Liver (tissue), 3 donors: ENCODE results near the gene ROPN1.
"Not testable (repeated sequence)": the region's sequence is repeated elsewhere in the genome, so short reads cannot be mapped to it uniquely, and the experiment has no call there.

Experiments used
- EGR1 ChIP-seq, 2 donors: IDR thresholded peaks; 2 replicates each; pipeline ENCODE4 v1.6.1; 2016 to 2018; ENCODE audit warnings: antibody characterized with exemption in 2 of 2, low read depth in 2 of 2
- FOXA2 ChIP-seq: IDR thresholded peaks from 2 replicates; pipeline ENCODE4 v1.6.1; 2016; ENCODE audit warnings: antibody characterized with exemption
- GABPA ChIP-seq, 2 donors: IDR thresholded peaks in 1 of 2; conservative IDR thresholded peaks in 1 of 2; 2 replicates each; pipeline ENCODE4 v1.6.1; 2016; ENCODE audit warnings: antibody characterized with exemption in 2 of 2, mild to moderate bottlenecking in 1 of 2, moderate library complexity in 1 of 2
- JUND ChIP-seq, 2 donors: IDR thresholded peaks; 2 replicates each; pipeline ENCODE4 v1.6.1; 2016; ENCODE audit warnings: antibody characterized with exemption in 2 of 2
- RAD21 ChIP-seq, 2 donors: IDR thresholded peaks; 2 replicates each; pipeline ENCODE4 v1.6.1; 2016; ENCODE audit warnings: antibody characterized with exemption in 2 of 2, mild to moderate bottlenecking in 2 of 2
- RXRA ChIP-seq, 2 donors: IDR thresholded peaks; 2 replicates each; pipeline ENCODE4 v1.6.1; 2017 to 2018; ENCODE audit warnings: antibody characterized with exemption in 2 of 2, mild to moderate bottlenecking in 1 of 2
- SP1 ChIP-seq: IDR thresholded peaks from 2 replicates; pipeline ENCODE4 v1.6.1; 2018; ENCODE audit warnings: antibody characterized with exemption, mild to moderate bottlenecking
- TAF1 ChIP-seq: conservative IDR thresholded peaks from 2 replicates; pipeline ENCODE4 v1.6.1; 2016; ENCODE audit warnings: antibody characterized with exemption, mild to moderate bottlenecking
- YY1 ChIP-seq: IDR thresholded peaks from 2 replicates; pipeline ENCODE4 v1.6.1; 2016; ENCODE audit warnings: antibody characterized with exemption, mild to moderate bottlenecking
- TF ChIP-seq, protein P1 (sequence below): IDR thresholded peaks from 2 replicates; pipeline ENCODE4 v1.6.1; 2016; ENCODE audit warnings: antibody characterized with exemption
- TF ChIP-seq, protein P2 (sequence below): fragments of 150-350 bp; IDR thresholded peaks from 2 replicates; pipeline ENCODE4 v1.5.1; 2017; ENCODE audit warnings: improper control_type of control experiment, low read depth, low read length; ENCODE audit not compliant: missing input control
- TF ChIP-seq, protein P3 (sequence below): IDR thresholded peaks from 2 replicates; pipeline ENCODE4 v1.6.1; 2016; ENCODE audit warnings: antibody characterized with exemption, mild to moderate bottlenecking
- TF ChIP-seq, protein P4 (sequence below): IDR thresholded peaks from 2 replicates; pipeline ENCODE4 v1.6.1; 2016; ENCODE audit warnings: antibody characterized with exemption
- donor health status: healthy.
- donor health status: healthy.

DNA sequence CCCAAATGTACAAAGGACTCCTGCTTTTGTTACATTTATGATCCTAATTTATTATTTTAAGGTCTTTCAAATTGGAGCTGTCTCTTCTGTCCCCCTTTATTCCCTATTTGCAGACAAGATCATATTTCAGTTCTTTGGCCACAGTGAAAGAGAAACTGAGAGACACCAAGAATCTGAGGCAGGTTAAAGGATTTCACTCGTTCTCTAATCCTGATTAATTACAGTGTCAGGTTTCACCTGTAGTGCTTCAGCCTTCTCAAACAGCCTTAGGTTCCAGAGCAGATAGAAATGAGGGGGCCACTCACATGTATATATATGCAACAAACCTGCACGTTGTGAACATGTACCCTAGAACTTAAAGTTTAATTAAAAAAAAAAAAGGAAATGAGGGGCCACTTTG, 24.7 kb downstream of the ROPN1 start:
- TF ChIP-seq, protein P1, sequence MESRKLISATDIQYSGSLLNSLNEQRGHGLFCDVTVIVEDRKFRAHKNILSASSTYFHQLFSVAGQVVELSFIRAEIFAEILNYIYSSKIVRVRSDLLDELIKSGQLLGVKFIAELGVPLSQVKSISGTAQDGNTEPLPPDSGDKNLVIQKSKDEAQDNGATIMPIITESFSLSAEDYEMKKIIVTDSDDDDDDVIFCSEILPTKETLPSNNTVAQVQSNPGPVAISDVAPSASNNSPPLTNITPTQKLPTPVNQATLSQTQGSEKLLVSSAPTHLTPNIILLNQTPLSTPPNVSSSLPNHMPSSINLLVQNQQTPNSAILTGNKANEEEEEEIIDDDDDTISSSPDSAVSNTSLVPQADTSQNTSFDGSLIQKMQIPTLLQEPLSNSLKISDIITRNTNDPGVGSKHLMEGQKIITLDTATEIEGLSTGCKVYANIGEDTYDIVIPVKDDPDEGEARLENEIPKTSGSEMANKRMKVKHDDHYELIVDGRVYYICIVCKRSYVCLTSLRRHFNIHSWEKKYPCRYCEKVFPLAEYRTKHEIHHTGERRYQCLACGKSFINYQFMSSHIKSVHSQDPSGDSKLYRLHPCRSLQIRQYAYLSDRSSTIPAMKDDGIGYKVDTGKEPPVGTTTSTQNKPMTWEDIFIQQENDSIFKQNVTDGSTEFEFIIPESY = not testable (repeated sequence)
- TF ChIP-seq, protein P2, sequence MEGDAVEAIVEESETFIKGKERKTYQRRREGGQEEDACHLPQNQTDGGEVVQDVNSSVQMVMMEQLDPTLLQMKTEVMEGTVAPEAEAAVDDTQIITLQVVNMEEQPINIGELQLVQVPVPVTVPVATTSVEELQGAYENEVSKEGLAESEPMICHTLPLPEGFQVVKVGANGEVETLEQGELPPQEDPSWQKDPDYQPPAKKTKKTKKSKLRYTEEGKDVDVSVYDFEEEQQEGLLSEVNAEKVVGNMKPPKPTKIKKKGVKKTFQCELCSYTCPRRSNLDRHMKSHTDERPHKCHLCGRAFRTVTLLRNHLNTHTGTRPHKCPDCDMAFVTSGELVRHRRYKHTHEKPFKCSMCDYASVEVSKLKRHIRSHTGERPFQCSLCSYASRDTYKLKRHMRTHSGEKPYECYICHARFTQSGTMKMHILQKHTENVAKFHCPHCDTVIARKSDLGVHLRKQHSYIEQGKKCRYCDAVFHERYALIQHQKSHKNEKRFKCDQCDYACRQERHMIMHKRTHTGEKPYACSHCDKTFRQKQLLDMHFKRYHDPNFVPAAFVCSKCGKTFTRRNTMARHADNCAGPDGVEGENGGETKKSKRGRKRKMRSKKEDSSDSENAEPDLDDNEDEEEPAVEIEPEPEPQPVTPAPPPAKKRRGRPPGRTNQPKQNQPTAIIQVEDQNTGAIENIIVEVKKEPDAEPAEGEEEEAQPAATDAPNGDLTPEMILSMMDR = not testable (repeated sequence)
- TF ChIP-seq, protein P3, sequence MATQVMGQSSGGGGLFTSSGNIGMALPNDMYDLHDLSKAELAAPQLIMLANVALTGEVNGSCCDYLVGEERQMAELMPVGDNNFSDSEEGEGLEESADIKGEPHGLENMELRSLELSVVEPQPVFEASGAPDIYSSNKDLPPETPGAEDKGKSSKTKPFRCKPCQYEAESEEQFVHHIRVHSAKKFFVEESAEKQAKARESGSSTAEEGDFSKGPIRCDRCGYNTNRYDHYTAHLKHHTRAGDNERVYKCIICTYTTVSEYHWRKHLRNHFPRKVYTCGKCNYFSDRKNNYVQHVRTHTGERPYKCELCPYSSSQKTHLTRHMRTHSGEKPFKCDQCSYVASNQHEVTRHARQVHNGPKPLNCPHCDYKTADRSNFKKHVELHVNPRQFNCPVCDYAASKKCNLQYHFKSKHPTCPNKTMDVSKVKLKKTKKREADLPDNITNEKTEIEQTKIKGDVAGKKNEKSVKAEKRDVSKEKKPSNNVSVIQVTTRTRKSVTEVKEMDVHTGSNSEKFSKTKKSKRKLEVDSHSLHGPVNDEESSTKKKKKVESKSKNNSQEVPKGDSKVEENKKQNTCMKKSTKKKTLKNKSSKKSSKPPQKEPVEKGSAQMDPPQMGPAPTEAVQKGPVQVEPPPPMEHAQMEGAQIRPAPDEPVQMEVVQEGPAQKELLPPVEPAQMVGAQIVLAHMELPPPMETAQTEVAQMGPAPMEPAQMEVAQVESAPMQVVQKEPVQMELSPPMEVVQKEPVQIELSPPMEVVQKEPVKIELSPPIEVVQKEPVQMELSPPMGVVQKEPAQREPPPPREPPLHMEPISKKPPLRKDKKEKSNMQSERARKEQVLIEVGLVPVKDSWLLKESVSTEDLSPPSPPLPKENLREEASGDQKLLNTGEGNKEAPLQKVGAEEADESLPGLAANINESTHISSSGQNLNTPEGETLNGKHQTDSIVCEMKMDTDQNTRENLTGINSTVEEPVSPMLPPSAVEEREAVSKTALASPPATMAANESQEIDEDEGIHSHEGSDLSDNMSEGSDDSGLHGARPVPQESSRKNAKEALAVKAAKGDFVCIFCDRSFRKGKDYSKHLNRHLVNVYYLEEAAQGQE = not testable (repeated sequence)
- TF ChIP-seq RAD21 (IDR thresholded peaks at IDR 0.05); FOXA2; TAF1; SP1; YY1; GABPA (IDR thresholded peaks at IDR 0.05 in 1 of 2, conservative IDR thresholded peaks at IDR 0.05 in 1 of 2); RXRA (IDR thresholded peaks at IDR 0.05); EGR1 (IDR thresholded peaks at IDR 0.05; ENCODE audit: low read depth in 2 of 2); JUND (IDR thresholded peaks at IDR 0.05): not testable (repeated sequence)
- TF ChIP-seq, protein P4, sequence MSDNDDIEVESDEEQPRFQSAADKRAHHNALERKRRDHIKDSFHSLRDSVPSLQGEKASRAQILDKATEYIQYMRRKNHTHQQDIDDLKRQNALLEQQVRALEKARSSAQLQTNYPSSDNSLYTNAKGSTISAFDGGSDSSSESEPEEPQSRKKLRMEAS = not testable (repeated sequence)
